DMS79 treated with DMSO at 0.1 percent for 48 hours (cell line): ENCODE data around the gene NME5.
"Not testable (repeated sequence)": the region's sequence is repeated elsewhere in the genome, so short reads cannot be mapped to it uniquely, and the experiment has no call there.

Source experiments
- DNase-seq: peaks from one replicate; lab custom pipeline; 2025; lab: John Stamatoyannopoulos, UW

Gene NME5, protein sequence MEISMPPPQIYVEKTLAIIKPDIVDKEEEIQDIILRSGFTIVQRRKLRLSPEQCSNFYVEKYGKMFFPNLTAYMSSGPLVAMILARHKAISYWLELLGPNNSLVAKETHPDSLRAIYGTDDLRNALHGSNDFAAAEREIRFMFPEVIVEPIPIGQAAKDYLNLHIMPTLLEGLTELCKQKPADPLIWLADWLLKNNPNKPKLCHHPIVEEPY

DNA sequence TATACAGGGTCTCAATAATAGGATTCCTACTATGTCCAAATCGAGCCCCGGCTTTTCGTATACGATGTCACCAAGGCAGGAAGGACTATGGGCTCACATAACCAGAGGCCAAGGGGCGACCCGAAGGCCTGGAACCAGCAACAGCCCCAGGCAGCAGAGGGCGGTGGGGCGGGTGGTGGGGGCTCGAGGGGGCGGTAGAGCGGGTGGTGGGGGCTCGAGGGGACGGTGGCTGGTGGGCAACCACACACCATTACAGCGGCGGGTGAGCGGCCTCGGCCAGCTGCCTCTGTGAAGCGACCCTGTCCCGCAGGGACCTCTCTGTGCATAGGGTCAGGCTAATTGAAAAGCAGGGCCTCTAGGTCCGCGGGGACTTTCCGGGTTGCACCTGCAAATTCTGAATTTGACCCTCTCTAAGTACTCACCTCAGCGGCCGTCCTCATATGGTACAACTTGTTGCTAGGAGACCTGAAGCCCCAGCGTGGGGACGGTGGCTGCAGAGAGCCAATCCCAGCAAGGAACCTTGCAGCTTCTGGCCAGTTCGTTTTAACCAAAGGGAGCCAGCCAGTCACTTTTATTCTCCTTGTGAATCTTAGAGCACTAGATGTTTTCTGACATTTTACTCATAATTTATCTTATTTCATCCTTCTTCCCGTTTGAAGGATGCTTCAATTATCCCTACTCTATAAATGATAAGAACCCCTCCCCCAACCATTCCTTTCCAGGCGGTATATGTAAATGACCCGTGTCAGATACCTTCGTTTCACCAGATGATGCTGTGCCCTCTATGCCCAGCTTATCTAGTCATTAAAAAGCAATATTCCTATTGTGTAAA is at the start of gene NME5:
Gene NME5, minus strand, starts transcription at position 480 of the 832 bp plus-strand sequence. CDS start 648 bp downstream, outside the sequence.
- peak; percentile 37 for DNase-seq

DNA sequence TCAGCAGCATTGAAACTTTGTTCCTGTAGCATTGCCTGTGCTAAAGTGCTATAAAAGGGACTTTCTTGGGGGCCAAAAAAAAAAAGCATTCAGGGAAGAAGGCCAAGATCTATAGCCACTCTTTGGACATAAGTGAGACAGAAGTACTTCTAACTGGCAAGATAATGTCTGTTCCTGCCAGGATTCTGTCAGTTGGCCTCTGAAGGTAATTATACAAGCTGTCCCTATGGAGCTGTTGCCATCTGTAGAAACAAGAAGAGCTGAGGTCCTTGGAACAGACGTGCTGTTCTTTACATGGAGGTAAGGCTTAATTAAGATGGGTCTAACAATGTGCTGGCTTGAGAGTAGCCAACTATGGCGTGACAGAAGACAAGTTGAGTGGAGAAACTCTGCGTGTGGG is 49.4 kb upstream of the NME5 start:
- DNase-seq = no peak

DNA sequence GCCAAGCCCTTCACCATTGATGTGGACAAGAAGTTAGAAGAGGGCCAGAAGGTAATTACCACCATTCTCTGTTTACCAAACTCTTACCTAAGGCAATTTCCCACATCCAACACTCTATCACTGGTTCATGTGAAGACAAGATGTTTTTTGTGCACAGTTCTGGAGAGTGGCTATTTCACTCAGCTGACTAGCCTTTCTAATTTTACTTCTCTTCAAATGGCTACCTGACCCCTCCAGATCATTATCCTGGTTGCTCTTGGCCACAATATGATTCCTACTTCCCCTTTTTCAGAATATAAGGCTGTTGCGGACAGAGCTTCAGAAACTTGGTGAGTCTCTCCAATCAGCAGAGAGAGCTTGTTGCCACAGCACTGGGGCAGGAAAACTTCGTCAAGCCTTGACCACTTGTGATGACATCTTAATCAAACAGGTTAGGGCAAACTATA is 46.8 kb upstream of the NME5 start:
- DNase-seq = no peak

DNA sequence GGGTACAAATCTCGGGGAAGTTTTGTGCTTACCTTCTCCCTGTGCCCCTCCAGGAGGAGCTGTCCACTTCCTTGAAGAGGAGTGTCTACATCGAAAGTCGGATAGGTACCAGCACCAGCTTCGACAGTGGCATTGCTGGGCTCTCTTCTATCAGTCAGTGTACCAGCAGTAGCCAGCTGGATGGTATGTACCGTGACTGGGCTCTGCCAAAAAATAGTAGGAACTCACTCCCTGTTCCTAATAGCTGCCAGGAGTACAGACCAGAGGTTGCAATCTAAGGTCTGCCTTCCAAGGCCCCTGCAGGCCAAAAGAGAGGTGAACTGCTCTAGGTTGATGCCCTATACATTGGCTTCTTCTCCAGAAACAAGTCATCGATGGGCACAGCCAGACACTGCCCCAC is 43.6 kb upstream of the NME5 start:
- DNase-seq = no peak

DNA sequence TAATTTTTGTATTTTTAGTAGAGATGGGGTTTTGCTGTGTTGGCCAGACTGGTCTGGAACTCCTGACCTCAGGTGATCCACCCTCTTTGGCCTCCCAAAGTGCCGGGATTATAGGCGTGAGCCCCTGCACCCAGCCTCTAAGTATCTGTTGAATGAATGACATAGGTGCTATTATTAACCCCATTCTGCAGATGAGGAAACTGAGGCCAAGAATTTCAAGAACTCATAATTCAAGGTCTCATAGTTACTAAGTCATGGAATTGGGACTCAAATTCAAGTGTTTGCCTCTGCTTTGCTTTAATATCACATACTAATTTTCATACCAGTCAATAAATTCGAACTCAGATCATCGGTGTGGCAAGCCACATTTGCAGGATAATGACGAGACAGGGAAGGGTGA is 41.6 kb upstream of the NME5 start:
- DNase-seq = no peak

DNA sequence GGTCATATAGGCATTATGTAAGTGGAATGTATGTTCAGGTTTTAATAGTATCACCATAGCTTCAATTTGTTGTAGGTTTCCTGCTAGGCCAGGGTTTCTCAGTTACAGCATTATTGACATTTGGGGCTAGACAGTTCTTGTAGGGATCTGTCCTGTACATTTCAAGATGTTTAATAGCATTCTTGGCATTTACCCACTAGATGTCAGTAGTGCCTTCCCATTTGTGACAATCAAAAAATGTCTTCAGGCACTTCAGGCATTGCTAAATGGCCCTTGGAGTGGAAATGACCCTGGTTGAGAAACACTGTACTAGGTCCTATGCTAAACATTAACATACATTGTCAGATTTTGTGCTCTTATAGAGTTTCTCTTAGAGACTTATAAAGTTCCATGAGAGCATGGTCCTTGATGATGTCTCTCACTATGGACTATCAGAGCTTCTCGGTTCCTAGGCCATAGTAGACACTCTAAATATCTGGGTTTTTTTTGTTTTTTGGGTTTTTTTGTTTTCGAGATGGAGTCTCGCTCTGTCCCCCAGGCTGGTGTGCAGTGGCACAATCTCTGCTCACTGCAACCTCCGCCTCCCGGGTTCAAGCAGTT is 41.1 kb upstream of the NME5 start:
- DNase-seq = peak; percentile 46

DNA sequence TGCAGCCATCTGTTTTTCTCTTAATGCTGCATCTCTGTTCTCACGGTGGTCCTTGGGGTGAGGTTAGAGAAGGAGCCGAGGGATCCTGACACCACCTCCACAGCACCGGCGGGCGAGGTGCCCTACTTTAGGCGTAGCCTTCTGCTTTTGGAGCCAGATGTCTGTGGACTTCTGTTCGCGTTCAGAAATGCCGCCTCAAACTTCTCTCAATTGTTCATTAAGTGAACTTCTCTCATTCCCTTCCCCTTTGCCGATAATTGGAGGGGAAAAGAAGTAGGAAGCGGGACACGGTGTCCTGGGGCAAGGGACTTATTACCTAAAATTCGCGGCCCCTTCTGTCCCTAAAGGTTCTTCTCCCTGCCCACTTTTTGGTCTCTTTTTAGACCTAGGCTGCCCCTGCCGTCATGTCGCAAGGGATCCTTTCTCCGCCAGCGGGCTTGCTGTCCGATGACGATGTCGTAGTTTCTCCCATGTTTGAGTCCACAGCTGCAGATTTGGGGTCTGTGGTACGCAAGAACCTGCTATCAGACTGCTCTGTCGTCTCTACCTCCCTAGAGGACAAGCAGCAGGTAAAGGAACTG is 40.1 kb upstream of the NME5 start:
- no peak for DNase-seq

DNA sequence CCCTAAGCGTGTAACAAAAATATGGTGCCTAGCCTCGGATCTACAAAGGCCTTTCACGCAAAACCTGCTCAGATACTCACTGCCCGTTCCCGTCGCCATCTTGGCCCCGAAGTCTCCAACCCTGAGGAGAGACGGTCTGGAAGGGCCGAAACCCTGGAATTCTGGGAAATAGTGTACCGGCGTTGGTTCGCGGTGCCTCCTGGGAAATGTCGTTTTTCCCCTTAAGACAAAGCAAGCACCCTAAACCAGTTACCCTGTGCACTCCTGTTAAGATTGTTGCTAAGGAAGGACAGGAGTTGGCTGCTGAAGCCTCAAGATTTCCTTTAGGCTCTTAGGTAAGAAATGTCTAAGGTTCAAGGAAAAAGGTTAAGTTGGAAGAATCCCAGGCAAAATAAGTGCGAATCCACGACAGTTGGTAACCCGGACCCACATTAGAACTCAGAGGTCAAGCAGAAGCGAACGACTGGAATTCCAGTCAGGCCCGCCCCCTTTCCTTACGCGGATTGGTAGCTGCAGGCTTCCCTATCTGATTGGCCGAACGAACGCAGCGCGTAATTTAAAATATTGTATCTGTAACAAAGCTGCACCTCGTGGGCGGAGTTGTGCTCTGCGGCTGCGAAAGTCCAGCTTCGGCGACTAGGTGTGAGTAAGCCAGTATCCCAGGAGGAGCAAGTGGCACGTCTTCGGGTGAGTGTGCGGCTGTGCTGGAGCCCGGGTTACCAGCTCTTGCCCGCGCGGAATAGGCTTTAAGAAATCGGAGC is 39.5 kb upstream of the NME5 start, which contains the start of the genes BRD8 and KIF20A:
Gene BRD8, minus strand, starts transcription at position 115 of the 761 bp plus-strand sequence. Its CDS starts 16 bp downstream, at position 99.
Gene KIF20A, plus strand, starts transcription at position 597 of the 761 bp plus-strand sequence. CDS start 569 bp downstream, outside the sequence.
- peak; percentile 78 for DNase-seq

DNA sequence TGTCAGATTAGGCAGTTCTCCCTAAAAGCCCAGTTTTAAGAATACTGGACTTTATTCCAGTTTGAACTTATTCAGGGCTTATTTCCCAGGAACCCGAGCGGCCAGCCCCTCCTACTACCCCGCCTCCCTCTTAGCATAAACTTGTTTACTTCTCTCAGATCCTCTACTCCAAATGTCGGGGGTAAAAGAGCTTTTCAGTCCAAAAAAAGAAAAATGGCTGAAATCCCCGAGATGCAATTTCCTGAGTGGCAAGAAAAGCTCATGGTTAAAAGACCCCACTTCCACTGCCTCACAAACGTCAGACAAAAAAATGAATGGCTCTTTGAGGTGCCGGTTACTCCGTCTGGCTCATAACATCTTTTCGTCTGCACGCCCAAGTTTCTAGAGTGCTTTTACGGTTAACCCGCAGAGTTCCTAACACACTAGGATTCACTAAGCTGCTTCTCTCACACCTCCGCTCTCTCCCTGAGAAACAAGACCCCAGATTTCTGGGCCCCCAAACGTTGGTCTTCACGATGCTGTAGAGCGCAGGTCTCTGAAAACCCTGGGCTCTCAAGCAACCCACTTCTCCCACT is 38.8 kb upstream of the NME5 start:
- DNase-seq = peak; percentile 11

DNA sequence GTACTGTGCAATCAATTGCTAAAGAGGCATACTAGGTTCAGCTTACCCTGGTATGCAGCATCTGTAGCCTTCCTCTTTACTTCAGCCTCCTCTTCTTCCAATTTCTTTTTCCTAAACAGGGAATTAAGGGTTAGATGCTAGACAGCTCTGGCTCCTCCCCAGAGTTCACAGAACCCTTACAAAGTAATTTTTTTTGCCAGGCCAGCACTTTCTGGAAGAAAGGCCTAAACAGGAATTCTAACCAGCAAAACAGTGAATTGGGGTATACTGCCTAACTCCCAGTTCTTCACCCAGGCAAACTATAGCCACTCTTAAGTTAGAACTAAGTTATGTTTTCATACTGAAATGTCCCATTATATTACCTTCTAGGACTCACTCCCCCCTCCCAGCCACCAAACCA is 31.1 kb upstream of the NME5 start:
- DNase-seq = no peak

DNA sequence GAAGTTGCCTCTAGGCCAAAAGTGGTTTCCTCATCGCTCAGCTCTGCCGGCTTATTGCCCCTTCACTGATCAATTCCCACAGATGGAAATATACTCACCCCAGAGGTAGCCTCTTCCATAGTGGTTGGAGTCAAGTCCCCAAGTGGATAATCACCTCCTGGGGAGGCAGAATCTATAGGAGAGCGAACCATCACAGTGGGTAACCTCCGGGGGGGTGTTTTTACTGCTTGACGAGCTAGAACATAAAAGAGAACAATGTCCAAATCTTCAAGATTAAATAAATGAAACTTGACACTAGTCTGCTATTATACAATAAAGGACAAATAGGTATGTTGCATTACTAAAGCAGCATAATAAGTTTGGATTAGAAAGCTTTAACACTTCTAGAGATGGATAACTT is 29.9 kb upstream of the NME5 start:
- DNase-seq = no peak

DNA sequence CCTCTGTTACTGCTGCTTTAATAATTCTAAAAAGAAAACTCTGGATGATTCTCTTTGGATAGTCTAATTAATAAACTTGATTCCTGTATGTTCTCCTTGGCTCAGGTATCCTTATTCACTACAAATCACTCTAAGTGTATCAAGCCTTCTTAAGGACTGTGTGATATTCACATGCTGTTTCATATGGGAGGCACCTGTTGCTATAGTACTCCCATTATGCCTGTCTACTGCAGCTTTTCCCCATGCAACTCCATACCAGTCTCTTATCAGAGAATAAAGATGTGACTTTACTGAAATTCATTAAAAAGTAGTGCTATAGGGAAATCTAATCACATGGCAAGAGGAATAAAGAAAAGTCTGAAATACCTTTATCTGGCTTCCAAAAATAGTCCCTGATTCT is 24.5 kb upstream of the NME5 start:
- no peak for DNase-seq

DNA sequence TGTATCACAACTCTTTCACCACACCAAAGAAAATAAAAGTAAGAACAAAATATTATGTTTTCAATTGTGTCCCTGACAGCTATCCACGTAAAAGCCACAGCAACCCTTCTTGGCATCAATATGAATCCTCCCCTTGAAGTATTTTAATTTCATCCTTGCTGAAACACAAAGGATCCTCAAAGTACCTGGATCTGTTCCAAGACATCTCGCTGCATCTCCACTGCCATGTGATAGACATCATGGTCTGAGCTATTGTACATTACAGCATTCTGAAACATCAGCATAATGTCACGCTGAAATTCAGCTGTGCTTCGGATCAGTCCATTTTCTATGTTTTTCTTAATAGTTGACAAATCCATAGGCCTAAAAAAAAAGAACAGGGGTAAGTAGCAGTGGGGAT is 21.5 kb upstream of the NME5 start:
- no peak for DNase-seq

DNA sequence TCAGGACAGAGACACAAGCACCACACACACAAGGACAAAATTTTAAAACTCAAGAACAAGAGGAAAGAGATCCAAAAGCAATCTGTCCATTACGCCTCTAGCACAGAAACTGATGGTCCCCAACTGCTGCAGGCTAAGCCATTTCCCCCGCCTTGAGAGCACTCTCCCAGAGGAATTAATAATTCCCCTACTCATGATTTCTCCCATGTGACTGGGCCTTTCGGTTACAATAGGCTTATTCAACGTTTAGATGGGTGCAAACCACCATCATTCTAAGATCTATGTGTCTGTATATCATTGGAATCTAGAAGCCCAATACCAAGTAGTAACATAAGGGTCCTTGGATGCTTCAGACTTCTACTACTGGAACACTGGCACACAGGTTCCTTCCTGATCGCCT is 20.4 kb upstream of the NME5 start:
- no peak for DNase-seq

DNA sequence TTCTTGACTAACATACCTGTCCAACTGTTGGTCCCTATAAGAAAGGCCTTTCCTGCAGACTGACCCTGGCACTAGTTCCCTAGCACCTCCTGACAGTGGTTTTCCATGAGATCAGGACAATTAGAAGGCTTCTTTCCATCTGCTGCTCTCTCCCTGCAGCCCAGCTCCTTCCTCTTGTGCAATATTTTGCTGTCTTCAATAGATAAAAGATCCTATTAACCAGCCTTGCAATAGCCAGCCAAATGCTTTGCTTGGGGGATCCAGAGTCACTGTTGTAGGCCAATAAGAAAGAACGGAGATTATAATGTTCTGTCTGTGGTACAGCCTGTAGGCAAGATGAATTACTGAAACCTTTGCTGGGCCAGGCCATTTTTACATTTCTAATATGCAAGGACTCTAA is 18.4 kb upstream of the NME5 start:
- no peak for DNase-seq

DNA sequence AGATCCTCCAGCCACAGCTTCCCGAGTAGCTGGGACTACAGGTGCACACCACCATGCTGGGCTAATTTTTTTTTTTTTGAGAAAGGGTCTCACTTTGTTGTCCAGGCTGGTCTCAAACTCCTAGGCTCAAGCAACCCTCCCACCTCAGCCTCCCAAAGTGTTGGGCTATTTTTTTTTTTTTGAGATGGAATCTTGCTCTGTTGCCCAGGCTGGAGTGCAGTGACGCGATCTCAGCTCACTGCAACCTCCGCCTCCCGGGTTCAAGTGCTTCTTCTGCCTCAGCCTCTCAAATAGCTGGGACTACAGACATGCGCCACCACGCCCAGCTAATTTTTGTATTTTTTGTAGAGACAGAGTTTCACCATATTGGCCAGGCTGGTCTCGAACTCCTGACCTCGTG is 16.7 kb upstream of the NME5 start:
- not testable (repeated sequence) for DNase-seq

DNA sequence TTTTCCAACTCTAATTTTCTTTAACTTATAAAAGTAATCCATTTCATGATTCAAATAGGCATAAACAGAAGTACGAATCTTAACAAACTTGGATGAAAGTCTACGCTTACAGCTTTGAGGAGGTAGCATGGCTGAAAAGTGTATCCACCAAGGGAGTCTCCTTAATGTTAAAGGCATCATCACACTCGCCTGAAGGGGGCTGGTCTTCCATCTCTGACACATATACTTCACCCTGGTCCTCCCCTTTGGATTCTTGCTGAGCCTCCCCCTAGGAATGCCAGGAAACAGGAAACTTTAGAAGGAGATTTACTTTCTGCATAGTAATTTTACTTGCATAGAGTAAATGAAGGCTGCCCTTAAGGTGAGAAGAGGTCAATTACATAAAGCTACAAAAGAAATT is 10.3 kb upstream of the NME5 start:
- DNase-seq = no peak

DNA sequence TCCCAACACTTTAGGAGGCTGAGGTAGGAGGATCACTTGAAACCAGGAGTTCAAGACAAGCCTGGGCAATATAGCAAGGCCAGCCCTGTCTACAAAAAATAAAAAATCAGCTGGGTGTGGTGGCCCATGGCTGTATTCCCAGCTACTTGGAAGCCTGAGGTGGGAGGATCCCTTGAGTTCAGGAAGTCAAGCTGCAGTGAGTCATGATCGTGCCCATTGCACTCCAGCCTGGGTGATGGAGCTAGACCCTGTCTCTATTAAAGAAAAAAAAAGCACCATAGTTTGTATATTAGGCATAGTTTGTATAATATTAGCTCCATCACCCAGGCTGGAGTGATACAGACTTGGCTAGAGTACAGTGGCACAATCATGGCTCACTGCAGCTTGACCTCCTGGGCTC is 9.6 kb upstream of the NME5 start:
- no peak for DNase-seq

DNA sequence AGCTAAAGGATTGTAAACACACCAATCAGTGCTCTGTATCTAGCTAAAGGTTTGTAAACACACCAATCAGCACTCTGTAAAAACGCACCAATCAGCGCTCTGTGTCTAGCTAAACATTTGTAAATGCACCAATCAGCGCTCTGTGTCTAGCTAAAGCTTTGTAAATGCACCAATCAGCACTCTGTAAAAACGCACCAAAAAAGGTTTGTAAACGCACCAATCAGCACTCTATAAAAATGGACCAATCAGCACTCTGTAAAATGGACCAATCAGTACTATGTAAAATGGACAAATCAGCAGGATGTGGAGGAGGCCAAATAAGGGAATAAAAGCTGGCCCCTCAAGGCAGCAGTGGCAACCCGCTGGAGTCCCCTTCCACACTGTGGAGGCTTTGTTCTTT is 4.3 kb upstream of the NME5 start:
- DNase-seq = not testable (repeated sequence)

DNA sequence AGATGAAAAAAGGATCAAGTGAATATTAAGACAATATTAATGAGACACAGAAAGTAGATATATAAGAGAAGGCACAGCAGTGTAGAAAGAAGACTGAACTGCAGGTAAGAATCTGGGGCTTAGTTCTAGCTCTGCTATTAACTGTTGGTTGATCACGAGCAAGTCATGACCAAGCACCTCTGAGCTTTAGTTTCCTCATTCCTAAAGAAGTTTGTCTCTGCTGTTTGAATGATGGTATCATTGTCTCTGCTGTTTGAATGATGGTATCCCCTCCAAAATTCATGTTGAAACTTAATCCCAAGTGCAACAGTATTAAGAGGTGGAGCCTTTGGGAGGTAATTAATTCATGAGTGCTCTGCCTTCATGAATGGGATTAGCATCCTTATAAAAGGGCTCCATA is 2.5 kb upstream of the NME5 start:
- no peak for DNase-seq

DNA sequence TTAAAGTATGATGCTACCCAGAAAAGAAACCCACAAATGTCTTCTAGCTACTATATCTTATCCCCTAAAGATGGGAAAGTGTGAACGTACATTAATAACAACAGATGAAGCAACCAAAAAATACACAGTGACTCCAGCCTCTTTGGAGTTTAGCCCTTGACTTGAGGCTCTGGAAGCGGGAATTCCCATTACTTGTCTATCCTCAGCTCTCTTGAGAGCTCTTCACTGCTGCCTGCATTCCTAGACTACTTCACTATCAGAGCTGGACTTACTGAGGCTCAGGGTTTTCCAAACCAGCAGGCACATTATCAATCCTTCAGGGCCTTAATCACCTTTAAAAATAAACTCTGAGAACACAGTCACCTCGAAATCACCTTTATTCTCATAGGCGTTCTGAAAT is 1.0 kb upstream of the NME5 start:
- DNase-seq = no peak

DNA sequence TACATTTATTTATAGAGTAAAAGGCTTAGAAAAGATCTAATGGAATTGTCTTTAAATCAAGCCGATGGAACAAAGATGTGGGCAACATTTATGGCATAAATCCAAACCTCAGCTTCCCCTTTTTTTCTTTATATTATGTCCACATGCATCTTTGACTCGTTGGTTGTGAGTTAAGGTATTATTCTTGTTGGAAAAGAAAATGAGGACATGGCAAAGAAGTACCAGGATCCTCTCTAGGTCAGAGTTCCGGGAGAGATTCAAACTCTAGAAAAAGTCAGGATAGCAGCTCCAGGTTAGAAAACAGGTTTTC is 508 bp upstream of the NME5 start:
- no peak for DNase-seq
